Smooth muscle cell (in vitro differentiated cells): ENCODE measurements around the gene UNC93B1. TPM values are rescaled to one million over a fixed set of nuclear protein-coding genes. Genes with fewer than 3 reads are reported as not detected.

ENCODE experiments used
- DNase-seq: peaks from one replicate; lab custom pipeline; 2025; ENCODE audit not compliant: unreplicated experiment; lab: John Stamatoyannopoulos, UW
- H2AFZ ChIP-seq: fragments of 200-600 bp; sonication (generic); 2 replicates; pipeline ENCODE4 v1.6.0; 2016; ENCODE audit warnings: antibody characterized with exemption, low read depth, mild to moderate bottlenecking
- H3F3A ChIP-seq: fragments of 200-600 bp; sonication (generic); 2 replicates; pipeline ENCODE4 v1.6.0; 2017; ENCODE audit warnings: antibody characterized with exemption, low read depth
- H3K27ac ChIP-seq: fragments of 200-600 bp; sonication (generic); 2 replicates; pipeline ENCODE4 v1.5.1; 2016; ENCODE audit warnings: low read depth, mild to moderate bottlenecking
- H3K27me3 ChIP-seq: fragments of 200-600 bp; sonication (generic); 2 replicates; pipeline ENCODE4 v1.6.1; 2016; ENCODE audit warnings: low read depth, mild to moderate bottlenecking
- H3K36me3 ChIP-seq: fragments of 200-600 bp; sonication (generic); 2 replicates; pipeline ENCODE4 v1.5.1; 2016; ENCODE audit warnings: low read depth
- H3K4me1 ChIP-seq: fragments of 200-600 bp; sonication (generic); 2 replicates; pipeline ENCODE4 v1.5.1; 2016; ENCODE audit warnings: low read depth
- H3K4me2 ChIP-seq: fragments of 200-600 bp; sonication (generic); 2 replicates; pipeline ENCODE4 v1.6.0; 2016; ENCODE audit warnings: mild to moderate bottlenecking
- H3K4me3 ChIP-seq: fragments of 200-600 bp; sonication (generic); 2 replicates; pipeline ENCODE4 v1.5.1; 2016; ENCODE audit warnings: mild to moderate bottlenecking
- H3K79me2 ChIP-seq: fragments of 200-600 bp; sonication (generic); 2 replicates; pipeline ENCODE4 v1.6.0; 2016; ENCODE audit warnings: low read depth, mild to moderate bottlenecking
- H3K9ac ChIP-seq: fragments of 200-600 bp; sonication (generic); 2 replicates; pipeline ENCODE4 v1.6.0; 2016; ENCODE audit warnings: low read depth
- H3K9me3 ChIP-seq: fragments of 200-600 bp; sonication (generic); replicated peaks from 2 replicates; pipeline ENCODE4 v1.5.1; 2016; ENCODE audit warnings: low read depth
- H4K20me1 ChIP-seq: fragments of 200-600 bp; sonication (generic); 2 replicates; pipeline ENCODE4 v1.6.0; 2016; ENCODE audit warnings: low read depth
- CTCF ChIP-seq: fragments of 200-600 bp; sonication (generic); IDR thresholded peaks from 2 replicates; pipeline ENCODE4 v1.5.1; 2017; ENCODE audit warnings: borderline replicate concordance, mild to moderate bottlenecking, antibody characterized with exemption; ENCODE audit not compliant: insufficient read depth, poor library complexity, severe bottlenecking
- WGBS: methylation state at CpG from one replicate; pipeline ENCODE4 v1.1.7; 2016; ENCODE audit warnings: low lambda C conversion rate; 5-methylcytosine and 5-hydroxymethylcytosine counted together
- polyA plus RNA-seq: library from polyadenylated mRNA; unstranded; fragments of >200 nt; fragmentation: Nextera tagmentation; extraction: Ambion mirVana; gene quantifications from 2 replicates; pipeline ENCODE4 v1.2.1, GENCODE V29; 2016
- total RNA-seq: library from RNA; depleted of rRNA; stranded (reverse); fragments of >200 nt; gene quantifications from 2 replicates; pipeline ENCODE4 v1.2.3, GENCODE V29; 2014

The UNC93B1 gene
- total RNA-seq (17.5 and 18.3 TPM in 2 replicates), polyA plus RNA-seq (25.1 and 33.4 TPM in 2 replicates)

GRCh38 chr11:68003846-68004550, at the start of gene UNC93B1:
UNC93B1 (minus strand) TSS chr11:68004097; CDS start chr11:68004043, 54 bp downstream.
- Histone ChIP-seq H3K9me3 (no peaks in the 10 kb centered on the region), H3K79me2 (no peaks in the 10 kb centered on the region), H3K4me1 (peaks cover 4% of the 10 kb centered on the region), H3K4me2 (peak within 1 kb of the TSS; percentile 99), H3F3A (no peaks in the 10 kb centered on the region), H3K4me3 (peak within 1 kb of the TSS; percentile 70), H2AFZ (peak within 1 kb of the TSS; percentile 74), H3K27ac (no peak within 1 kb of the TSS), H3K36me3 (no peaks in the 10 kb centered on the region), H3K27me3 (no peaks in the 10 kb centered on the region), H3K9ac (no peak within 1 kb of the TSS), H4K20me1 (no peaks in the 10 kb centered on the region)
- WGBS, result 8% methylated on average over 44 of the region's 64 CpGs
- TF ChIP-seq CTCF, result no peak
- DNase-seq, result no peak

- Histone ChIP-seq H3K36me3 (no peaks in the 10 kb centered on the region), H3K4me2 (no peak overlapping the region), H2AFZ (no peak overlapping the region), H3K4me1 (no peaks in the 10 kb centered on the region), H3K27ac (no peak overlapping the region), H3K27me3 (no peaks in the 10 kb centered on the region), H3K9me3 (no peaks in the 10 kb centered on the region), H3K9ac (no peak overlapping the region), H3K4me3 (no peak overlapping the region), H4K20me1 (no peaks in the 10 kb centered on the region), H3K79me2 (no peaks in the 10 kb centered on the region), H3F3A (peaks cover 10% of the 10 kb centered on the region)
- no peak for DNase-seq
- TF ChIP-seq CTCF, result no peak
- 89% methylated on average over 9 of the region's 9 CpGs for WGBS
These were observed 49.2 kb upstream of the UNC93B1 start for GRCh38 chr11:68053117-68053516.

GRCh38 chr11:68052137-68052873, 48.4 kb upstream of the UNC93B1 start:
- peaks cover 10% of the 10 kb centered on the region for H3F3A ChIP-seq
- no peaks in the 10 kb centered on the region for H3K9me3 ChIP-seq
- H4K20me1 ChIP-seq, result no peaks in the 10 kb centered on the region
- H3K9ac ChIP-seq, result no peak overlapping the region
- H3K27me3 ChIP-seq, result no peaks in the 10 kb centered on the region
- H3K4me2 ChIP-seq, result no peak overlapping the region
- no peak overlapping the region for H2AFZ ChIP-seq
- 90% methylated on average over 15 of the region's 15 CpGs for WGBS
- no peak for TF ChIP-seq CTCF
- H3K79me2 ChIP-seq, result no peaks in the 10 kb centered on the region
- H3K4me3 ChIP-seq, result no peak overlapping the region
- no peaks in the 10 kb centered on the region for H3K4me1 ChIP-seq
- no peak overlapping the region for H3K27ac ChIP-seq
- H3K36me3 ChIP-seq, result no peaks in the 10 kb centered on the region
- no peak for DNase-seq
